NCI-H2029 (cell line): ENCODE measurements around the gene TIMM44.

Source experiments
- DNase-seq: peaks from one replicate; lab custom pipeline; 2025; lab: John Stamatoyannopoulos, UW

The TIMM44 gene

DNA sequence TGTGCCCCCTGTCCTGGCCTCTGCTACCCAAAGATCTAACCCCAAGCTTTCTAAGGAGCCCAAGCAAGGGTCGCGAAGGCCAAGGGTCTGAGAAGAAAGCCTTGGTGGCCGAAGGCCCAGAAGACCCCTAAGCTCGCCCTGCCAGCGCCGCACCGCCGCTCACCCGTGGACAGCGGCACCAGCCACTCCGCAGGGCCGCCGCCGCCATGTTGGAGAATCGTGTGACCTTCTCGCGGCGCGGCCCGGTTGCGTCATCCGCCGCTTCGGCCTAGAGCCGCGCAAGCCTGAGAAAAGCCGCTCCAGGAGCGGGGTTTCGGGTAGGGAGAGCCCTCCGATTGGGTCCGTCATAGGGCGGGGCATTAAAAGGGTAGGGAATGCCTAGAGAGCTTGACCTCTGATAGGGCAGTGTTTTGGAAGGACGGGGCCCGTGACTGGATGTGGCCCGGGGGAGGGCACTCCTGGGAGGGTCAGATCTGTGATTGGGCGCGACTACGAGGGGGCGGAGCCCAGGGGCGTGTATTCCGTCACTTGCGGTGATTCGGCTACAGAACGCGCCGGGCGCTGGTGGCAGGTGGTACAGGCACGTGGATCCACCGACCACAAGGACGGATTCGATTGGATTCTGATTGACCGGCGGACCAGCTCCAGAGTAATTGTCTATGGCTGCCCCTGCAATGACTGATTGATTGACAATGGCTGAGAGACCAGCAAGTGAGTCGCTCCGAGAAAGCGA lies at the start of gene TIMM44:
Gene TIMM44 (minus strand): TSS at position 223 of the 733 bp plus-strand sequence. CDS start 15 bp downstream, at position 208.
- DNase-seq, result peak; percentile 100

DNA sequence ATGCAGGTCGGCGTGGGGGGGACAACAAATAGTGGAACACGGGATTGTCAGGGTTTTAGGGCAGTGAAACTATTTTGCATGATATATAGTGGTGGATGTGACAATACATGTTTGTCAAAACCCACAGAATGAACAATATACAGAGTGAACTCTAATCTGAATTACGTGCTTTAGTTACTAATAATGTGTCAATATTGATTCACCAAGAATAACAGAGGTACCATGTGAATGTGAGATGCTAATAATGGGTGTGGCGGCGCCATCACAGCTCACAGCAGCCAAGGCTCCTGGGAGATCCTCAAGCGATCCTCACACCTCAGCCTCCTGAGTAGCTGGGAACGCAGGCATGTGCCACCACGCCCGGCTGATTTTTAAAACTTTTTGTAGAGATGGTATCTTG lies 49.1 kb upstream of the TIMM44 start:
- DNase-seq, result no peak

- DNase-seq, result no peak
These were observed 45.7 kb upstream of the TIMM44 start for GRCh38 chr19:7989071-7989575.

- DNase-seq, result no peak
These were observed 44.8 kb upstream of the TIMM44 start for GRCh38 chr19:7988307-7988706.

GRCh38 chr19:7987114-7987768 lies 43.8 kb upstream of the TIMM44 start:
- DNase-seq, result no peak

DNA sequence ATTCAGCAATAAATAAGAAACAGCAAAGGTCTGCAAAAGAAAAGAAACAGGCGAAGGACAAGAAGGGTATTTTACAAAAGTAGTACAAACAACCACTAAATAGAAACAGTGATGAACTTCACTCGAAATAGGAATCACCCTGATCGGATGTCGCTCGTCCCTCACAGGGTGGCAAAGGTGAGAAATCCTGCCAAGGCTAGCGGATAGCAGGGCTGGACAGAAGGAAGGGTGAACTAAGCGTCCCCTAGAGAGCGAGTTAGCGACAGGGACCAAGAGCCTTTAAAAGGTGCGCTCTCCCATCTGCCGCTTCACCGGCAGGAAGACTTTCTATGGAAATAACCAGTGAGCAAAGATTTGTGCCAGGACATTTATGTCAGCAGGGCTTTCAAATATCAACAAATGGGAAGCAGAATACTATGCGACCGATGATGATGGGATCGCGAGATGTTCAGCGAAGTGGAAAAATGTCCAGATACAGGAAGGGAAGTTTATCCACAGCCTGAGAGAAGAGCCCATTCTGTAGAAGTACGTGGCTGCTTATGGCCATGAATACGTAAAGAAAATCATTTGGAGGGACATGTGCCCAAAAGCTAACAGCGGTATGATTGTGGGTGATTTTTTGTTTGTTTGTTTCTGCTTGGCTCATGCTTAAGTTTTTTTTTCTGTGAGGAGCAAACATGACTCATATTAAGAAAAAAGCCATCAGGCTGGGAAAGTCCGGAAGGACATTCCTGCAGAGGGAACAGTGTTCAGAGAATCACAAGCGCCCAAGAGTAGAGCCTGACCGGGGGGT lies 43.1 kb upstream of the TIMM44 start:
- DNase-seq, result no peak

GRCh38 chr19:7985481-7985911 lies 42.0 kb upstream of the TIMM44 start:
- DNase-seq, result no peak

DNA sequence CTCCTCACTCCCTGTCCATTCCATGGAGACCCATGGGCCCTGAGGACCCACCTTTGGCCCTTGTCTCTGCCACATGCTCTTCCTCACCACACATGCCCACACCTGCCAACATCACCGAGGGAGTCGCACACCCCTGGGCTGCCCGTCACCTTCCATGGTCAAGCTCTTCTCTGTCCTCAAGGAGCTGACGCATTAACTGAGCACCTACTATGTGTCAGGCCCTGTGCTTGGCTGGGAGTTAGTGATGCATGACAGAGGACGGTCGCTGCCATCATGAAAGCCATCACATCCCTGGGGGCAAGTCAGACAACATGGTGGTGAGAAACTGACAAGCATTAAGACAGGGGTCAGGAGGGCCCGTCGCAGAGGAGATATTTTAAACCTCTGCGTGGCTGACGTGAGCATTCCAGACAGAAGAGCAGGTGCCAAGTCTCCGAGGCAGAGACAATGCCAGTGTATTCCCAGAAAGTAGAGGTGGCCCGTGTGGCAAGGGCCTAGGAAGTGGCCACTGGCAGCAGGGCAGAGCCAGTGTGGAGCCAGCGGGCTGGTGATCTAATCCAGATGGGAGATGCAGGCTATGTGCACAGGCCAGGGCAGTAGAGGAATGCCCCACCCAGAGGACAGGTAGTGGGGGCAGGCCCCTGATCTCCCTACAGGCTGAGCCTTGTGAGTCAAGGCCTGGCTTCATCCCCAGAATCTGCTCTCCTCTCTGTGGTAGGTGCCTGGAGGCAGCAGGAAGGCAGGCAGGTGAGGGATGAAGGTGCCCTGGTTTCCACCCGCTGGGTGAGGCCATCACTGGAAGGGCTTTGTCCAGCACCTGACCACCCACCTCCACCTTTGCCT lies 40.8 kb upstream of the TIMM44 start:
- no peak for DNase-seq

DNA sequence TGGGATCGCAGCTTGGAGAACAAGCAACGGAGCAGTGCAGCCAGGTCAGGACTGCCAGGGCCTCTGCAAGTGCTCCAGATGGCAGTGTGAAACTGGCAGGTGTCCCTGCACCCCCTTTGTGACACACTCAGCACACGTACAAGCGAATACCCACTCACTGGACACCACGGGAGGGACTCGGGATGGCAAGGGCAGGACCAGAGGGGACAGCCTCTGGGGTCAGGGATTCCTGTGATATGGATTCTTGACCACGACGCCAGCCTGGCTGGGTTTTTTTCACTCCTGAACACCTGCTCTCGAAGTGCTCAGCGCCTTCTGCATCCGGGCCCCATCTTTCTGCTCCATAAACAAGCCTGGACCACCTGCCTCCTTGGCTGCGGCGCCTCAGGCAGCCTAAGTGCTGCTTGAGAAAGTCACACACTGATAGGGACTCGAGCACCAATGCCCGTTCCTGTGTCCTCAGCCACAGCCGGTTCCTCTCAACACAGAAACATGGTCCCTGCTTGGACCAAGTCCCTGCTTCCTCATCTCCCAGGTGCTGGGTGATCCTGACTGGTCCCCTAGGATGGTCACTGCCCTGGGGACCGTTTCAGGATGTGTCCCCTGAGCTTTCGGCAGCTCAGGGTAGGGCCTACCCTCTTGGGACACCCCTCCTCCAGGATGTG lies 40.0 kb upstream of the TIMM44 start:
- no peak for DNase-seq

DNA sequence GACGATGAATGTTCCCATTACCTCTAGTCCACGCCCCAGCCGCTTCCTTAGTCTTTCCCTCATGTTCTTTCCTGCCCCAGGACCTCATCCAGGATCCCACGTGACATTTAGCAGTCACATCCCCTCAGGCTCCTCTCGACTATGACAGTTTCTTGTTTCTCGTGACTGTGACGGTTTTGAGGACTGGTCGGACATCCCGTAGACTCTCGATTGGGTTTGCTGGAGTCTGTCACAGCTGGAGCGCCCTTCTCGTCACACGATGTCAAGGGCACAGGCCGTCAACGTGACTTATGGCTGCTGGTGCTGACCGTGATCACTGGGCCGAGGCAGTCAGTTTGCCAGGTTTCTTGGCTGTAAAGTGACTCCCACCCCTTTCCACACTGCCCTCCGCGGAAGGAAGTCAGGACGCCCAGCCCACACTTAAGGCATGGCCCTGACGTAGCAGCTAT lies 39.2 kb upstream of the TIMM44 start:
- DNase-seq, result no peak

- no peak for DNase-seq
These were observed 38.6 kb upstream of the TIMM44 start for GRCh38 chr19:7982103-7982502.

GRCh38 chr19:7981661-7982060 lies 38.2 kb upstream of the TIMM44 start:
- no peak for DNase-seq

GRCh38 chr19:7981199-7981598 lies 37.7 kb upstream of the TIMM44 start:
- DNase-seq, result no peak

GRCh38 chr19:7980635-7981121 lies 37.2 kb upstream of the TIMM44 start:
- DNase-seq, result no peak

DNA sequence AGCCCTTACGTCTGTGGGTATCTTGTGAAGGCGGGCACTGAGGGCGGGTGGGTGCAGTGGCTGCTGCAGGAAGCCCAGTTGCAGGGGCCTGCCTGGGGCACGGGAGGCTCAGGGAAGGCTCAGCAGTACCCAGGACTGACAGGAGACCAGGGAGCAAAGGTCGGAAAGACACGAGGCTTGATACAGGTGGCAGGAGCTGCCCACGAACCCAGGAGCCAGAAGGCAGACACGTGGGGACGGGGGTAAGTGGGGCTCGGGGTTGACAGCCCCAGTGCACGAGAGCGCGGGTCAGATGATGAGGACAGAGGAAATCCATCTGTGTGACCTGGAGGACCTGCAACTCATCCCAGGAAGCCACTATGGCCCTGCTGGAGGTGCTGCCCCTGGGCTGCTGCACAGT lies 36.7 kb upstream of the TIMM44 start:
- no peak for DNase-seq

- no peak for DNase-seq
These were observed 36.1 kb upstream of the TIMM44 start for GRCh38 chr19:7979559-7979958.

DNA sequence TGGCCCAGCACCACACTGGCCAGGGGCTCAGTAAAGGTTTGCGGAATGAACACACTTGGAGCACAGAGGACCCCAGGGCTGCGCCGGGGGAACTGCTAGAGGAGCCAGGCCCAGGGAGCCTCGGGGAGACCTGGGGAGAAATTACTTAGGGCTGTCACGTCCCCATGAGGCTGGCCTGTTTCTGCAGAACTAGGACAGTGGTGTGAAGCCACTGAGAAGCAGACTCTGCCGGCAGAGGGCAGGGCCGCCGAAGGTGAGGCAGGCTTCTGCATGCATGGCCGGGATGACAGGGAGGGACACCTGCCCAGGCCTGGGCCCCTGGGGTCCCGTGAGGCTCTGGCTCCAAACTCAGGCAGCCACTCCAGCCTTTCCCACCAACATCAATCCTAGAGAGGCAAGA lies 35.5 kb upstream of the TIMM44 start:
- DNase-seq, result no peak

DNA sequence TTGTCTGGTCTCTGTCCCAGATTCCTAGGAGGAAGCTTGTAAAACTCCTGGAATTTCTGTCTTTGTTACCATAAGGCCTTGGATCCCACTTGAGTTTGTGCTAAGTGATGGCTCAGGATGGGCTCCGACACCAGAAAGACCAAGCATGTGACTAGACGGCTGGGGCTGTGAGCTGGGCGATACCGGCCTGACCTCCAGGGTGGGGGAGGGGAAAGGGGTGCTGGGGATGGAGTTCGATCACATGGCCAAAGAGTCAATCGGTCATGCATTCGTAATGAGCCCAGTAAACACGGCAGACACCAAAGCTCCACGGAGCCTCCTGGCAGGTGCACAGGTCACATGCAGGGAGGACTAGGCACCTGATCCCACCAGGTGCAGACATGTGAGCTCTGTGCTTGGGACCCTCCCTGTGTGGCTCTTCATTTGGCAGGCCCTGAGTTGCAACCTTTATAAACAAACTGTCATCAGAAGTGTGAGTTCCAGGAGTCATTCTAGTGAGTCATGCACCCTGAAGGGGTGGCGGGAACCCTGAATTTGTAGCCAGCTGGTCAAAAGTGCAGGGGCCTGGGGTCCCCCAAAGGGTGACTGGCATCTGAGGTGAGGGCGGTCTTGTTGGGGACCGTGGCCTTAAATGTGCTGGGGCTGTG lies 34.8 kb upstream of the TIMM44 start:
- DNase-seq, result no peak

- no peak for DNase-seq
These were observed 34.2 kb upstream of the TIMM44 start for GRCh38 chr19:7977723-7978040.

DNA sequence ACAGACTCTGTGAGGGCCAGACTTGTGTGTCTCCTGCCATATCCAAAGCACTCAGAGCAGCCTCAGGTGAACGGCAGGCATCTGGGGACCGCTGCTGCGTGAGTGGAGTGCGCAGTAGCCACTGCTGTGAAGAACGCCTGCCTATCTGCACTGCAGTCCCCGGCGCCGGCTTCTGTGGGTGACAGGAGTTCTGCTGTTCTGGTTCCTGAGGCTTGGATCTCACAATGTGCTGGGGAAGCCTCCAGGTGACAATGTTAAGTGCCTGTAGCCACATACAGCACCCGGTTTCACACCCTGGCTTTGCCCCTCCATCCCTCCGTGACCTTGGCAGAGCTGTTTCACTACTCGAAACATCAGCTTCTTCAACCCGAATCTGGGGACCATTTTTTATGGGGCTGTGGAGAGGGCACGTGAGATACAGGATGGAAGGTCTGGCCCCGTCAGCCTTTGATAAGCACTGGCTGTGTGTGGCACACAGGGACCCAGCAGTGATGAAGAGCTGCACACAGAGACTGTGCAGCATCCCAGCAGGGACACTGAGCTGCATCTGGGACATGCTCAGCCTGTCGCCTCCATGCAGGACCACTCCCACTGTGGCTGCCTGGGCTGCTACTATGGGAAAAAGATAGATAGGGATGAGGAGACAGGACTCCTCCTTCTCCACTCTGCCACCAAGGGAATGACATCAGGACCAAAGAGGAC lies 33.7 kb upstream of the TIMM44 start:
- DNase-seq, result no peak
